Fibroblast of mammary gland (primary cell): Measurements from ENCODE around the gene ATG7.

Source experiments
- DNase-seq: peaks from one replicate; pipeline ENCODE4 v3.0.0-alpha.2; 2010; ENCODE audit warnings: low read depth
- H3K4me3 ChIP-seq: 2 replicates; pipeline ENCODE4 v1.5.1; 2011; ENCODE audit warnings: low read depth, mild to moderate bottlenecking, low read length, moderate library complexity; ENCODE audit not compliant: control insufficient read depth
- TF ChIP-seq, protein P1 (sequence below): conservative IDR thresholded peaks from 2 replicates; pipeline ENCODE4 v1.5.1; 2011; ENCODE audit warnings: low read depth, low read length, inconsistent platforms; ENCODE audit not compliant: control insufficient read depth, insufficient read depth

The ATG7 gene

DNA sequence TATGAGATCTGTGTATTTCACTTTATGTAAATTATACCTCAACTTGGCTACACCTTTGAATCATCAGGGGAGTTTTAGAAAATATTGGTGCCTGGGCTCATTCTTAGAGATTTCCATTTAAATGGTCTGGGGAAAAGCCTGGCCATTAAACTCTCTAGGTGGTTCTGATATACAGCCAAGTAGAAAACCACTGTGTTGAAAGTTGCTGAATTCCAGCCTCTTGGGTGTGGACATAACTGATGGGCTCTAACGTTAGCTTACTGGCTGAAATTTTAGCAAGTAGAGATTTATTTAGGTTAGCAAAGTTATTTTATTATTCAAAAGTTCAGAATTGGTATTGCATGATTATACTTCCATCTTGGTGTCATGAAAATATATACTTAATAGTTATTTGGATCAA lies 84.1 kb downstream of the ATG7 start:
- H3K4me3 ChIP-seq = no peak overlapping the region
- TF ChIP-seq, protein P1, sequence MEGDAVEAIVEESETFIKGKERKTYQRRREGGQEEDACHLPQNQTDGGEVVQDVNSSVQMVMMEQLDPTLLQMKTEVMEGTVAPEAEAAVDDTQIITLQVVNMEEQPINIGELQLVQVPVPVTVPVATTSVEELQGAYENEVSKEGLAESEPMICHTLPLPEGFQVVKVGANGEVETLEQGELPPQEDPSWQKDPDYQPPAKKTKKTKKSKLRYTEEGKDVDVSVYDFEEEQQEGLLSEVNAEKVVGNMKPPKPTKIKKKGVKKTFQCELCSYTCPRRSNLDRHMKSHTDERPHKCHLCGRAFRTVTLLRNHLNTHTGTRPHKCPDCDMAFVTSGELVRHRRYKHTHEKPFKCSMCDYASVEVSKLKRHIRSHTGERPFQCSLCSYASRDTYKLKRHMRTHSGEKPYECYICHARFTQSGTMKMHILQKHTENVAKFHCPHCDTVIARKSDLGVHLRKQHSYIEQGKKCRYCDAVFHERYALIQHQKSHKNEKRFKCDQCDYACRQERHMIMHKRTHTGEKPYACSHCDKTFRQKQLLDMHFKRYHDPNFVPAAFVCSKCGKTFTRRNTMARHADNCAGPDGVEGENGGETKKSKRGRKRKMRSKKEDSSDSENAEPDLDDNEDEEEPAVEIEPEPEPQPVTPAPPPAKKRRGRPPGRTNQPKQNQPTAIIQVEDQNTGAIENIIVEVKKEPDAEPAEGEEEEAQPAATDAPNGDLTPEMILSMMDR = no peak
- DNase-seq = no peak

DNA sequence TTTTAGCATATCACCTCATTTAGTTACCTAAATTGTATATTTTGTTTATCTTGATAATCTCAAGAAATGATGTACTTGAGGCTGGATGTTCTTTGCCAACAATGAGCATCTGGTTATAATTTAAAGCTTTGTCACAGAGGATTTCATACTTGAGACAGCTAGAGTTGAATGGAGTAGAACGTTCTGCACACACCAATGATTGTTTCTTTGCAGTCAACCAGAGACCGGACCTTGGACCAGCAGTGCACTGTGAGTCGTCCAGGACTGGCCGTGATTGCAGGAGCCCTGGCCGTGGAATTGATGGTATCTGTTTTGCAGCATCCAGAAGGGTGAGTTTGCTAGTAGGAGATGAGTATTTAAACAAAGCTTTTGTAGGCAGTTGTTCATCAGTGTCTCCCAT lies 90.4 kb downstream of the ATG7 start:
- DNase-seq = peak; percentile 61
- TF ChIP-seq, protein P1 = no peak
- H3K4me3 ChIP-seq = no peak overlapping the region

DNA sequence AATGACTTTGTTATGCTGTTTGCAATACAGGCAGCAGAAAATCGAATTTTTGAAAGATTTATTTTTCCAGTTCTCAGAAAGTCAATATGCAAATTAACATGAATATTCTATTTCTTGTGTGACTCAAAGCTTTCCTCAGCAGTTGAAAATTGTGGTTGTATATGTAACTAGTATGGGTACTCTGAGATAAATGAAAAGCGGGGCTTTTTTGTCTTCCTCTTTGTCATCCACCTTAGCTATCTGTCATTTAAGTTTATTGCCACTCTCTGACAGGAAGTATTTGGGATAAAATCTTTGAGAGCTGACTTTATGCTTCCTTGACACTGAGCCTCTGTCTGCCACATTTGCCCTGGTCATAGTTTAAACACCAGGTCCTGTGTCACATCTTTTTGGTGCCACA lies 91.5 kb downstream of the ATG7 start:
- no peak overlapping the region for H3K4me3 ChIP-seq
- TF ChIP-seq, protein P1 = no peak
- no peak for DNase-seq

DNA sequence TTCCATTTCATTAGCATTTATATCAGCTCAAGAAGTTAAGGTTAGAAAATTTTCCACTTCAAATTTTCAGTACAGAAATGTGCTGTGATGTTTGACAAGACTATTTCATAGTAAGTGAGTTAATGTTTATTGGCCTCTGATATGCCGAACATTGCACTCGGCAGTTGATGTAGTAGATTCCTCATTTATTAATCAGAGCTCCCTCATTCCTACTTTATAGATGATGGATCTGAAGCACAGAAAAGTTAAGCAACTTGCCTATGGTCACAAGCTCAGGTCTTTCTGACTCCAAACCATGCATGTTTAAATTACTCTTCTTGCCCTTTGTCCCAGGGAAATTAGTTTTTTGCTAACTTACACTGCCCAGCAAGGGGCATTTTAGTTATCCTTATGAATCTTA lies 92.0 kb downstream of the ATG7 start:
- DNase-seq = peak; percentile 48
- TF ChIP-seq, protein P1 = no peak
- no peak overlapping the region for H3K4me3 ChIP-seq

DNA sequence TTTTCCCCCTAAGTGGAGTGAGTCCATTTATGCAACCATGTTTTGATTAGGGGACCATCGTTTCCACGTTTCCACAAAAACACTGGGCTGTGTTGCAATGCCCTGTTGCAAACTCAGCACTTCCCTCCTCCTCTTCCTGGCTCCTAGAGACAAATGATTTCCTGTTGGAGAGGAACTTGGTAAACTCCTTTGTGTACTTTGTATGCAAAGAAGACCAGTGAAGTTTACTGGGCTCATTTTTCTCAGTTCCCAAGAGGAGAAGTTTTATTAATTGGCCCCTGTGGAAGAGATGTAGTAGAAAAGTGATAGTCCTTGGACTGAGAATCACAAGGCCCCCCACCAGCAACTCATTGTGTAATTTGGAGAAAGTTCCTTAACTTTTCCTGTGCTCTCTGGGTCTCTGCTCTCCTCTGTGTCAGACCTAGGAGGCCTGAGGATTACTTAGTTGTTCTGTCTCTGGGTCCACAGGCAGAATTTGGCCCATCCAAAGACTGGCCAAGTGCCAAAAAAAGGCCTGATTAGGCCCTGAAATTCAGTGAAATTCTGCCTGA lies 95.0 kb downstream of the ATG7 start:
- DNase-seq = peak; percentile 84
- TF ChIP-seq, protein P1 = no peak
- no peak overlapping the region for H3K4me3 ChIP-seq

DNA sequence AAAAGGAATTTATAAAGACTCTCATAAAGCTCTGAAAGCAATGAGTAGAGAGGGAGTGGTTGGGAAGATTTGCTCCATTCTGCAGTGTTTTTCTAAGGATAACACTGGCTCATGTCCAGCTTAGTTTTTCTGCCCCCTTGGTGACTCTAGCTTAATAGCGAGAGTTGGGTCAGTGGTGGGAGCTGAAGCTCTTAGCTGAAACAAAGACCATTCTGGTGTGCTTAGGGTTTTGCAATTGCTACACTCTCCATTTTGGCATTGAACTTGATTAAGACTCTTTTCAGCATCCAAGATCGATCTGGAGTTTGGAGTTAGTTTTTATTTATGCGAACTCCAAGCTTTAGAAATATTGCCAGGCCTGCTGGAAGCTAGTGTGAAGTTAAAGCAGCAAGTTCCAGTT lies 98.0 kb downstream of the ATG7 start:
- H3K4me3 ChIP-seq = no peak overlapping the region
- TF ChIP-seq, protein P1 = no peak
- DNase-seq = no peak

DNA sequence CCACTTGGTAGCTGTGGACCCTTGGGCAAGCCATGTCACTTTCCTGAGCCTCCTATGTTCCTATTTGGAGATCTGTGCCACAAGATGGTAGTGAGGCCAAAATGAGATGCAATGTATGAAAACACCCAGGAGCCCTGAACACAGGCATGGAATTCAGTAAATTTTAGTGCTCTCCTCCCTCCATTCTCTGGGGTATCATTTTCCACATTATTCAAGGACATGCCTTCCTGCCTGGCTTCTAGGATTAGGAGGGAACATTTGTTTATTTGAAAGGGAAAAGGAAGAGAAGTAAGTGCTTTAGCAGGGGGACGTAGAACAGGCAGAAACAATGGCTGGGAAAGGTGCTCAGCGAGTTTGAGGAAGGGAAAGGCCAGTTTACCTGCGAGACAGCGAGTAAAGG lies 98.8 kb downstream of the ATG7 start:
- TF ChIP-seq, protein P1 = no peak
- DNase-seq = no peak
- H3K4me3 ChIP-seq = no peak overlapping the region
